Gastroesophageal sphincter (tissue), 4 donors: ENCODE data around the gene ATP4B. TPM values are rescaled to one million over a fixed set of nuclear protein-coding genes. Genes with fewer than 3 reads are reported as not detected.

ENCODE experiments used
- ATAC-seq: fragments of 150-250 bp; one replicate; pipeline ENCODE4 v1.9.1; 2016; ENCODE audit warnings: mild to moderate bottlenecking, moderate library complexity
- H3K27ac ChIP-seq, 4 donors: fragments of 200-600 bp; sonication (generic) in 3 of 4; 1 replicate in 3 of 4; 2 replicates in 1 of 4; pipeline ENCODE4 v1.5.1; 2016 to 2019
- H3K27me3 ChIP-seq: fragments of 200-600 bp; sonication (generic); one replicate; pipeline ENCODE4 v1.5.1; 2019
- H3K36me3 ChIP-seq, 2 donors: fragments of 200-600 bp; sonication (generic); one replicate each; pipeline ENCODE4 v1.5.1; 2019; ENCODE audit warnings: control low read depth in 1 of 2
- H3K4me1 ChIP-seq, 3 donors: fragments of 200-600 bp; sonication (generic); 1 replicate in 2 of 3; 2 replicates in 1 of 3; pipeline ENCODE4 v1.5.1; 2016 to 2019; ENCODE audit warnings: control low read depth in 2 of 3
- H3K4me3 ChIP-seq, 2 donors: fragments of 200-600 bp; sonication (generic); one replicate each; pipeline ENCODE4 v1.5.1; 2019; ENCODE audit warnings: mild to moderate bottlenecking in 1 of 2, moderate library complexity in 1 of 2
- H3K9me3 ChIP-seq, 3 donors: fragments of 200-600 bp; sonication (generic); one replicate each; pipeline ENCODE4 v1.5.1; 2017 to 2019; ENCODE audit warnings: control low read depth in 2 of 3
- CTCF ChIP-seq, 4 experiments: fragments of 200-600 bp in 2 of 4; fragments of 450-650 bp in 2 of 4; sonication (generic) in 1 of 4; IDR thresholded peaks; one replicate each; pipeline ENCODE4 v1.5.1; 2017 to 2019; ENCODE audit warnings: antibody characterized with exemption in 4 of 4, mild to moderate bottlenecking in 2 of 4, moderate library complexity in 2 of 4
- EP300 ChIP-seq: sonication (generic); formaldehyde crosslinking; IDR thresholded peaks from one replicate; pipeline ENCODE4 v1.6.1; 2017; ENCODE audit warnings: antibody characterized with exemption, mild to moderate bottlenecking
- POLR2A ChIP-seq, 2 donors: fragments of 450-650 bp; IDR thresholded peaks; one replicate each; pipeline ENCODE4 v1.6.1; 2017; ENCODE audit warnings: antibody characterized with exemption in 2 of 2, mild to moderate bottlenecking in 2 of 2, moderate library complexity in 1 of 2
- POLR2AphosphoS5 ChIP-seq: sonication (generic); formaldehyde crosslinking; IDR thresholded peaks from one replicate; pipeline ENCODE4 v1.6.1; 2017; ENCODE audit warnings: antibody characterized with exemption
- WGBS, 2 donors: methylation state at CpG; one replicate each; pipeline ENCODE4 v1.1.5; 2018; ENCODE audit warnings: low coverage in 1 of 2; 5-methylcytosine and 5-hydroxymethylcytosine counted together
- total RNA-seq, 4 donors: library from RNA; depleted of rRNA; stranded (reverse); fragments of >200 nt; gene quantifications; one replicate each; pipeline ENCODE4 v1.1.0, GENCODE V29; 2016

The ATP4B gene
- total RNA-seq, 4 donors from 2014 or later: not detected

GRCh38 chr13:113607889-113608635, 49.9 kb downstream of the ATP4B start:
- H3K4me1 ChIP-seq: no peaks in the 10 kb centered on the region
- WGBS, 2 donors: 78 to 85% methylated on average over 8 of the region's 25 CpGs
- TF ChIP-seq POLR2A (IDR thresholded peaks at IDR 0.05) (no peak), POLR2AphosphoS5 (no peak), EP300 (no peak), CTCF (IDR thresholded peaks at IDR 0.05) (no peak)
- no peak for ATAC-seq
- no peak overlapping the region for H3K4me3 ChIP-seq
- H3K9me3 ChIP-seq: no peaks in the 10 kb centered on the region
- H3K27ac ChIP-seq: no peak overlapping the region
- no peaks in the 10 kb centered on the region for H3K27me3 ChIP-seq
- H3K36me3 ChIP-seq: peaks cover 0 to 66% of the 10 kb centered on the region in 2 donors

GRCh38 chr13:113607056-113607888, 50.7 kb downstream of the ATP4B start:
- H3K9me3 ChIP-seq: no peaks in the 10 kb centered on the region
- ATAC-seq: no peak
- no peaks in the 10 kb centered on the region for H3K27me3 ChIP-seq
- no peaks in the 10 kb centered on the region for H3K4me1 ChIP-seq
- no peak overlapping the region for H3K27ac ChIP-seq
- WGBS, 2 donors: 40% methylated on average over 2 of the region's 28 CpGs; no CpG with 5 or more reads in 1 of the 2 donors
- no peak for TF ChIP-seq POLR2A (IDR thresholded peaks at IDR 0.05)
- H3K36me3 ChIP-seq: peaks cover 0 to 58% of the 10 kb centered on the region in 2 donors
- no peak overlapping the region for H3K4me3 ChIP-seq

GRCh38 chr13:113605866-113606438, 52.0 kb downstream of the ATP4B start:
- Histone ChIP-seq H3K27ac (no peak overlapping the region), H3K9me3 (no peaks in the 10 kb centered on the region), H3K4me1 (no peaks in the 10 kb centered on the region), H3K4me3 (no peak overlapping the region), H3K36me3 (peaks cover 0 to 48% of the 10 kb centered on the region in 2 donors), H3K27me3 (no peaks in the 10 kb centered on the region)
- 95 to 96% methylated on average over 21 to 25 of the region's 34 CpGs for WGBS, 2 donors
- no peak for TF ChIP-seq CTCF (IDR thresholded peaks at IDR 0.05)
- TF ChIP-seq POLR2A (IDR thresholded peaks at IDR 0.05): no peak
- TF ChIP-seq EP300: no peak
- TF ChIP-seq POLR2AphosphoS5: no peak
- ATAC-seq: no peak

- TF ChIP-seq EP300 (no peak), POLR2A (IDR thresholded peaks at IDR 0.05) (no peak), POLR2AphosphoS5 (no peak), CTCF (IDR thresholded peaks at IDR 0.05) (no peak)
- ATAC-seq: no peak
- H3K4me1 ChIP-seq: no peaks in the 10 kb centered on the region
- WGBS, 2 donors: 88 to 96% methylated on average over 3 of the region's 8 CpGs
- peaks cover 0 to 49% of the 10 kb centered on the region in 2 donors for H3K36me3 ChIP-seq
- H3K4me3 ChIP-seq: no peak overlapping the region
- no peak overlapping the region for H3K27ac ChIP-seq
- H3K9me3 ChIP-seq: no peaks in the 10 kb centered on the region
- no peaks in the 10 kb centered on the region for H3K27me3 ChIP-seq
Measured at GRCh38 chr13:113605461-113605860, 52.5 kb downstream of the ATP4B start.

GRCh38 chr13:113604186-113604585, 53.8 kb downstream of the ATP4B start:
- Histone ChIP-seq H3K9me3 (no peaks in the 10 kb centered on the region), H3K27ac (no peak overlapping the region), H3K27me3 (no peaks in the 10 kb centered on the region), H3K36me3 (peaks cover 0 to 50% of the 10 kb centered on the region in 2 donors), H3K4me3 (no peak overlapping the region), H3K4me1 (no peaks in the 10 kb centered on the region)
- no CpG with 5 or more reads among the region's 1 CpG for WGBS, 2 donors
- TF ChIP-seq CTCF (IDR thresholded peaks at IDR 0.05) (no peak), POLR2AphosphoS5 (no peak)
- ATAC-seq: no peak
